HG02973 (cell line): ENCODE data around the gene RASGRF2.
"Not testable (repeated sequence)": the region's sequence is repeated elsewhere in the genome, so short reads cannot be mapped to it uniquely, and the experiment has no call there.

Source experiments
- ATAC-seq: cut with Tn5 transposase; IDR thresholded peaks from one replicate; pipeline ENCODE4 v1.9.1; 2021; ENCODE audit warnings: moderate library complexity; ENCODE audit not compliant: unreplicated experiment

RASGRF2 gene

GRCh38 chr5:81067406-81067805 is 107.2 kb downstream of the RASGRF2 start:
- no peak for ATAC-seq

GRCh38 chr5:81068063-81068462 is 107.9 kb downstream of the RASGRF2 start:
- ATAC-seq = no peak

- ATAC-seq = no peak
These were observed 108.5 kb downstream of the RASGRF2 start for GRCh38 chr5:81068635-81069034.

DNA sequence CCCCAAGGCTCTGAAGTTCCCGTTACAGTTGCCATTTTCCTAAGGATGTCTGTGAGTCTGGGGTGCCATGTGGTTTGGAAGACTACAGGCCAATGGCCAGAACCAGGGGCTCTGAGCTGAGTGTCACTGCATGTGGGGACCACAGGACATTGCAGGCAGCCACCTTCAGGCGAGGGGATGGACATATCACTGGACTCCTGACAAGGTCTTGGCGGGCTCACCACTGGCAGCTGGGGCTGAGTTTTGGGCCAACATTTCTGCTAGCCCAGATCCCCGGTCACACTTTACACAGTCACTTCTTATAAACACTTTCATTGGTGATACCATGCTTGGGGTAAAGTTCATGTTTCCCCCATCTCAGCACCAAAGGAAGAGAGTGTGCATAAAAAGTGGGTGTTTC is 109.8 kb downstream of the RASGRF2 start:
- no peak for ATAC-seq

DNA sequence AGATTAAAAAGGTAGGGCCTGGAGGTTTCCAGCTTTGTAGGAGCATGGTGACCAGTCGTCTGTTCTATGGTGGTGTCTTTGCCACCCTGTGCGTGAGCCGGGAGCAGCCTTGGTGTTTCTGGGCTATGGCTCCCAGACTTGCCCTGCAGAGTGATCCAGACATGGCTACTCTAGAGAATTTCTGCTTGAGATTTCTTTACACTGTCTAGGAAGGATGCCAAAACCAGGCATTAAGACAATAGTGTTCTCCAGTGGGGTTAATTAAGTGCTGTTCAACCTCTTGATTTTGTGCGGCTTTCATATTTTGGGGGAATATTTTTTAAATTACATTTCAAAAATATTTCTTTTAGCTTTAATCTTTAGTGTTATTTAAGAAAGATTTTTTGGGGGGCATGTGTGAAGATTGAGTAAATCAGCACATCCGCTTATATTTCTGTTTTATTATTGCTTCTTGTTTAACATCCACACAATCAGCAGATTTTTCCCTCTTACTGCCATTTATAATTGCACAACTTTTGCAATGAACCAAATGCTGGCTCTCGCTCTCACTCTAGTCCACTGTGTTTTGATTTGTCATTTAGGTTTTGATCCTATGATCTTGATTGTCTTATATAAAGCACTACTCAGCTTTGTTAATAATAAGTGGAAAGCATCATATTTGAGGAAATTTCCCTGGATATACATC is 110.5 kb downstream of the RASGRF2 start:
- ATAC-seq = no peak

GRCh38 chr5:81075041-81075440 is 114.9 kb downstream of the RASGRF2 start:
- no peak for ATAC-seq

DNA sequence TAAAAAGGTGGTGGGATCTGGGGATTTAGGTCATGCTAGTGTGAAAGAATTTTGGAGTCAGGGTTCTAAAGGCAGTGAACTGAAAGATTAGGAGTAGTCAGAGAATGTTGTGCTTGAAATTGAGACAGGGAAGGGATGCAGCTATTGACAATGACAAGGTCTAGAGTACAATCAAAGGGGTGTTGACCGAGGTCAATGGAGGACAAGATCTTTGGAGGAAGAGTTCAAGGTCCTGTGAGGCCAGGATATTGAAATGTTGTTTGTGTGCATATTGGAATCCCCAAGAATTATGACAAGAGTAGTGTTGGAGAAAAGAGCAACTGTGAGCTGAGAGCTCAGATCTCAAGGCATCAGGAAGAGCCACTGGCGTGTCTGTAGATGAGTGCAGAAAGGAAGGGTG is 116.9 kb downstream of the RASGRF2 start:
- no peak for ATAC-seq

DNA sequence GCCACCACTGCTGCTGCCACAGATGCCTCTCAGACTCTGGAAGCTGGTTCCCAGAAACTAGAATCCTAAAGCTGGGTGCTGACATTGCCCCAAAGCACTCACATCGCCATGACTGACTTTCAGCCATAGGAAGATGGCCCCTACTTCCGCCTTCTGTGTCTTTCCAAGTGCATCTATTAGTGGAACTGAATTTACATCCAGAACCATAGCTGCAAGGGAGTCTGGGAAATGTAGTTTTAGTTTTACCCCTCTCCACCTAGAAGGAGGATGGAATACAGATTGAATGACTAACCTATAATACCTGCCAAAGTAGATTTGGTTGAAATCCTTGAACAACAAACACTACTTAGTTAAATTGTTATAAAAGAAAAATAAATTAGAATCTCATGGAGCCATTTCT is 118.8 kb downstream of the RASGRF2 start:
- no peak for ATAC-seq

GRCh38 chr5:81080809-81081460 is 120.8 kb downstream of the RASGRF2 start:
- no peak for ATAC-seq

- ATAC-seq = no peak
These were observed 121.3 kb downstream of the RASGRF2 start for GRCh38 chr5:81081461-81081835.

GRCh38 chr5:81086881-81087281 is 126.7 kb downstream of the RASGRF2 start:
- ATAC-seq = no peak

DNA sequence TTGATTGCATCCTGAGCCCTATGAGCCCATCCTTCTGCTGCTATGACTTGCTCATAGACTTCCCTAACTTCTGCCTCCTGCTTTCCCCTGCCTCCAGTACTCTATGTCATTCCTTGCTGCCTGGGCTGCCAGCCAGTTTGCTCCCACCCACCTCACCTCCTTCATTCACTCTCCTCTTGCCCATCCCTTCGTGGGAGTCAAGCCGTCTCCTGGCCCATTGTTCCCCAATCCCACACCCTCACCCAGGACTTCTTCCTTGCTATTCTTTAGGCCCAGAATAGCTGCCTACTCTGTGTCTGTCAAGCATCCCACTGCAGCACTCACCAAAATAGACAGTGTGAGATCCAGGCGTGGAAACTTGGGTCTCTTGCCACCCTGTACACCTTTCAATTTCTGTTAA is 131.0 kb downstream of the RASGRF2 start:
- no peak for ATAC-seq

GRCh38 chr5:81093536-81094196 is 133.5 kb downstream of the RASGRF2 start:
- ATAC-seq = no peak

DNA sequence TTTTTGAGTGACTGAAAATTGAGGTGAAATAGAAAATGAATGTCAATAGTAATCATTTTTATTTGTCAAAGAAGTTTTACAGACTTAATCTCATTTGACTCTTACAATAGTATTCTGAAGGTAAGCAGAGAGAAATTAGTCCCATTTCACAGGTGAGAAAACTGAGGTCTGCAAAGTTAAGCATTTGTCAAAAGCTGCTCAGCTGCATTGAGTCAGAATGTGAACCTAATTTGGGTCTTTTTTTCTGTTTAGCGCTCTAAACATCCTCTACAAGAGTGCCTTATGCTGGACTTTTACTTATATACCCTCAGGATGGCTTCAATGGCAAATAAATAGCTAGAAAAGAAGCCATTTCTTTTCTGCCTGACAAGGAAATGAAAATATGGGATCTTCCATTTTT is 135.7 kb downstream of the RASGRF2 start:
- ATAC-seq = no peak

GRCh38 chr5:81097713-81098112 is 137.6 kb downstream of the RASGRF2 start:
- no peak for ATAC-seq

GRCh38 chr5:81105261-81105877 is 145.2 kb downstream of the RASGRF2 start:
- ATAC-seq = no peak

GRCh38 chr5:81115261-81115660 is 155.1 kb downstream of the RASGRF2 start:
- no peak for ATAC-seq

DNA sequence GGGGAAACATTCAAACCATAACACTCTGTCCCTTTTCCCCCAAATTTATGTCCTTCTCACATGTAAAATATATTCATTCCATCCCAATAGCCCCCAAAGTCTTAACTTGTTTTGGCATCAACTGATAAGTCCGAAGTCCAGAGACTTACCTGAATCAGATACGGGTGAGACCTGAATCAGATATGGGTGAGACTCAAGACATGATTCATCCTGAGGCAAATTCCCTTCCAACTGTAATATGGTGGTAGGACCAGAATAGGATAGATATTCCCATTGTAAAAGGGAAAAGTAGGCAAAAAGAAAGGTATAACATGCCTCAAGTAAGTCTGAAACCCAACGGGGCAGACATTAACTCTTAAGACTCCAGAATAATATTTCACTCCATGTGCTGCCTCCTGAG is 157.4 kb downstream of the RASGRF2 start:
- no peak for ATAC-seq

GRCh38 chr5:81121273-81121672 is 161.1 kb downstream of the RASGRF2 start:
- no peak for ATAC-seq

GRCh38 chr5:81121836-81122630 is 161.9 kb downstream of the RASGRF2 start:
- ATAC-seq = no peak

- not testable (repeated sequence) for ATAC-seq
These were observed 164.5 kb downstream of the RASGRF2 start for GRCh38 chr5:81124689-81125088.
